Uterus (tissue), 2 donors: ENCODE data around the gene ZNF813.
"Not testable (repeated sequence)": the region's sequence is repeated elsewhere in the genome, so short reads cannot be mapped to it uniquely, and the experiment has no call there.

Source experiments
- CTCF ChIP-seq, 4 experiments: fragments of 200-600 bp in 2 of 4; fragments of 450-650 bp in 2 of 4; sonication (generic) in 2 of 4; IDR thresholded peaks; one replicate each; pipeline ENCODE4 v1.5.1; 2016 to 2019; ENCODE audit warnings: antibody characterized with exemption in 4 of 4, mild to moderate bottlenecking in 2 of 4, moderate library complexity in 1 of 4
- POLR2A ChIP-seq, 2 donors: fragments of 450-650 bp; IDR thresholded peaks; one replicate each; pipeline ENCODE4 v1.6.1; 2016; ENCODE audit warnings: antibody characterized with exemption in 2 of 2, mild to moderate bottlenecking in 1 of 2, moderate library complexity in 1 of 2

DNA sequence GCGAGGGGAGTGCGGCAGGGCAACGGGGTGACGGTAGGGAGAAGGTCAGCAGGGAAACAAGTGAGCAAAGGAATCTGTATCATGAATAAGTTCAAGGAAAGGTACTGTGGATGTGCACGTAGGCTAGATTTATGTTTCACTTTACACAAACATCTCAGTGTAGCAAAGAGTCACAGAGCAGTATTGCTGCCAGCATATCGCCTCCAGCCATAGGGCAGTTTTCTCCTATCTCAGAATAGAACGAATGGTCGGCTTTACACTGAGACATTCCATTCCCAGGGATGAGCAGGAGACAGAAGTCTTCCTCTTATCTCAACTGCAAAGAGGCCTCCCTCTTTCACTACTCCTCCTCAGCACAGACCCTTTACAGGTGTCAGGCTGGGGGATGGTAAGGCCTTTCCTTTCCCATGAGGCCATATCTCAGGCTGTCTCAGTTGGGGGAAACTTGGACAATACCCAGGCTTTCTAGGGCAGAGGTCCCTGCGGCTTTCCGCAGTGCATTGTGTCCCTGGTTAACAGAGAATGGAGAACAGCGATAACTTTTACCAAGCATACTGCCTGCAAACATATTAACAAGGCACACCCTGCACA, 7.3 kb upstream of the ZNF813 start:
- not testable (repeated sequence) for TF ChIP-seq POLR2A, CTCF (IDR thresholded peaks at IDR 0.05)
